Activated CD4-positive, alpha-beta T cell treated with anti-CD3 and anti-CD28 coated beads, Interleukin-2, amount 50 U/mL, for 1 hour (primary cell): Measurements from ENCODE around the gene CHMP4A.
A peak's percentile ranks its signal among the peaks of the same experiment; 100 is the strongest.
"Not testable (repeated sequence)": the region's sequence is repeated elsewhere in the genome, so short reads cannot be mapped to it uniquely, and the experiment has no call there.

Experiments
- DNase-seq: peaks from one replicate; pipeline ENCODE4 v3.0.0-alpha.2; 2020

The CHMP4A gene

DNA sequence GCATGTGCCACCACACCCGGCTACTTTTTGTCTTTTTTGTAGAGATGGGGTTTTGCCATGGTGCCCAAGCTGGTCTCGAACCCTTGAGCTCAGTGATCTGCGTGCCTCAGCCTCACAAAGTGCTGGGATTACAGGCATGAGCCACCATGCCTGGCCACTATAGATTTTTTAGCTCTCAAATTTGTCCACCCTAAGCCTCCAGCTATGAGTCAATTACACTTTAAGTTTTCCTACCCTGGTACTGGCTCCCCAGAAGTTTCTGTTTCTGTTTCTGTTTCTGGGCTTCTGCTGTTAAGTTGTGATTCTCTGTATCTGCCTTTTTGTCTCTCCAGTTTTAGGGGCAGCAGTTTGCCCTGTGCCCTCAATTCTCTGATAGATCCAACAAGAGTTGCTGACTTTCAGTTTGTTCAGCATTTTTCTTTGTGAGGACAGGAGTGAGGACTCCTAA, 33.5 kb upstream of the CHMP4A start:
- DNase-seq = peak; percentile 6

DNA sequence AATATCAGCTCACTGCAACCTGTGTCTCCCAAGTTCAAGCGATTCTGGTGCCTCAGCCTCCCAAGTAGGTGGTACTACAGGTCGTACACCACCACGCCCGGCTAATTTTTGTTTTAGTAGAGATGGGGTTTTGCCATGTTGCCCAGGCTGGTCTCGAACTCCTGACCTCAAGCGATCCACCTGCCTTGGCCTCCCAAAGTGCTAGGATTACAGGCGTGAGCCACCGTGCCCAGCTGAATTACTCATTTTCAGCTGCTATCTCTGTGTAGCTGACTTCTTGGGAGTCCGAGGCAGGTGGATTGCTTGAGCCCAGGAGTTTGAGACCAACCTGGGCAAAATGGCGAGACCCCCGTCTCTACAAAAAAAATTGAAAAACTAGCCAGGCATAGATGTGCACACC, 32.1 kb upstream of the CHMP4A start:
- not testable (repeated sequence) for DNase-seq

DNA sequence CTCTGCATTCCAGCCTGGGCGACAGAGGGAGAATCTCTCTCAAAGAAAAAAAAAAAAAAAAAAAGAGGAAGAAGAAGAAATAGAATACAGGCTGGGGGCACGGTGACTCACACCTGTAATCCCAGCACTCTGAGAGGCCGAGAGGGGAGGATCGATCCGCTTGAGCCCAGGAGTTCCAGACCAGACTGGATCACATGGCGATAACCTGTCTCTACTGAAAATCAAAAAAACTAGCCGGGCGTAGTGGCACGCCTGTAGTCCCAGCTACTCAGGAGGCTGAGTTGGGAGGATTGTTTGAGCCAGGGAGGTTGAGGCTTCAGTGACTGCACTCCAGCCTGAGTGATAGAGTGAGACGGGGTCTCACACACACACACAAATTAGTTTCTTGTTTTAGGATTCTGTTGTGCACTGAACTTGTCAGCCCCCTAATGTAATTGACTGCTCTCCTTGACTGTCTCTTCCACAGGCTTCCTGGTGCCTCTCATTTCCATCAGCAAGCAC, 30.1 kb upstream of the CHMP4A start:
- no peak for DNase-seq

DNA sequence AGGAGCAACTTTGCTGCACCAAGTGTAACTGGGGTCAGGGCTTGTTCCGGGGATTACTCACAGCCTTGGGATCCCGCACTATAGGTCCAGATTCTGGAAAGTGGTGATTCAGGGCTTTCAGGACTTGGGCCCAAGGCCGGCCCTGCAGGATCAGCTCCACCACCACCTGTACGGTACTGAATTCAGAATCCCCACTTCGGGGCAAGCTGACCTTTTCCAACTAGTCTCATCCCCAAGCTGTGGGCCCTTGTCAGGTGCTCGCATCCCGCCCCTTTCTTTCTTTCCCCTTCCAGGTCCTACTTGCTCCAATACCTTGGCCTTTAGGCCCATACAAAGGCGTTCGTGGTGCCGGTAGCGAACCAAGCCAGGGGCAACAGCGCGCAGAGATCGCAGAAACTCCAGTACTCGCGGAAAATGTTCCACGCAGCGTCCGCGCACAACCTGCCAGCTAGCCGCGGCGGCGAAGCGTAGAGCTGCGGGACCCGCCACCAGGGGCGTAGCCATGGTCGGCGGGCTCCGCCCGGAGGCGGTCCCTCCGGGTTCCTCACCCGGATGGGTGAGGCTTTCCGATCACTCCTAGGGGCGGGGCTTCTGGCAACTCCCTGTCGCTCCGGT, 28.6 kb upstream of the CHMP4A start:
- peak; percentile 94 for DNase-seq

DNA sequence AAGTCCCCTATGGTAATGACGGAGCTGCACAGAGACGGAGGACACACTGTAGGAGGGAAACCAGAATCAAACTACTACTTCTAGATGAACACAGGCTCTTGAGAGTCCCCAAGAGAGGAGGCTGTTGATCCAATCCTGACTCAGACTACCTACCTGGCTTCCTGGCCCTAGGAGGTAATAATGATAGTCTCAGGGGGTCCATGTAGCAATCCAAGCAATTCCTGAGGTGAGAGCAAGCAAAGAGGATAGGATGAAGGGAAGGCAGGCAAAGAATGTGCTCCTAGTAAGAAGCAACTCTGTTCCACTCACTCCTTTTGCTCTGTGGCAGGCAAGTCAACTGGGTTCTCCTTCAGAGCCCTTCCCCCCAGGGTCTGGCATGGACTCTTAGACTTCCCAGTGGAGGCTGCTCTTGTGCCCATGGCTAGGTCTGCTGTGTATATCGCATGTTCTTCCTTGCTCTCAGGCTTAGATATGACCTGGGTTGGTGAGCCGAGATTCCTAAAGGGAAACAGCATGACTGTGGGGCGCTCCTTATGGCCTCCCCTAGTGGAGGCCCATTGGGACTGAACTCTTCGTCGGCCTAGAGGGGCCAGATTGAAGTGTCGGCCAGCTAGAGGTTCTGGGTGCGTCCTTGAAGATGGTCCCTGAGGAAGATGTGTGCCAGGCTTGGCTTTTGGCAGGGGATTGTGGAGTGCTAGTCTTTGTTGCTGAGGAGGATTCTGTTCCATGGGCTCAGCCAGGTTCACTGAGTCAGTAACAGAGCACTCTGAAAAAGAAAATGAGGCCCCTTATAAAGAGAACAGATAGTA, 27.0 kb upstream of the CHMP4A start:
- DNase-seq = no peak

DNA sequence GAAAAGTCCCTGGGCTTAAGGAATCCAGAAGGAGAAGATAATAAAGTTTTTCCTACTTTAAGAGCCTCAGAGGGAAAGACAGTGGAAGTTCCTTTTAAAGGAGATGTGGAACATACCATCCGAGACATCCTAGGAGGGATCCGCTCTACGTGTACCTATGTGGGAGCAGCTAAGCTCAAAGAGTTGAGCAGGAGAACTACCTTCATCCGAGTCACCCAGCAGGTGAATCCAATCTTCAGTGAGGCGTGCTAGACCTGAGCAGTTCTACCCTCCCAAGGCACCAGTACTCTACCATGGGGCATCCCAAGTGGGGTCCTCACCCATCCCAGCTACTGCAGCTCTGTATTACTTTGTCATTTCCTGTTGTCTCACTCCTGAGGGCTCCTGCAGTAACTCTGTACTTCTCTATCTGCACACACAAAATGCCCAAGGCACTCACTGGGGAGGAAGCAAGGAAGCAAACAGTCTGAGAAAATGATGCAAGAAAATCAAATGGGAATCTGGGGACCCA, 25.3 kb upstream of the CHMP4A start:
- no peak for DNase-seq

DNA sequence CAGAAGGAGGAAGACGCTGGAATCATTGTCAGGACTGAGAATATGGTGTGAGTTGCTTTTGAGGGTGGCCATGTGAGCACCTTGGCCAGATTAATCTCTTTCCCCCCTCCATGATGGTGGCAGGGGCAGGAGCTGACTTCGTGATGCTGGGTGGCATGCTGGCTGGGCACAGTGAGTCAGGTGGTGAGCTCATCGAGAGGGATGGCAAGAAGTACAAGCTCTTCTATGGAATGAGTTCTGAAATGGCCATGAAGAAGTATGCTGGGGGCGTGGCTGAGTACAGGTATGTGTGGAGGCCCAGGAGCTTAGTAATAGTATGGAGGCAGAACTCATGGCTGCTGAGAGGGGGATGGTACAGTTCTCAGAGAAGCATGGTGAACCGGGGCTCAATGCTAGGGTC, 24.8 kb upstream of the CHMP4A start:
- no peak for DNase-seq

DNA sequence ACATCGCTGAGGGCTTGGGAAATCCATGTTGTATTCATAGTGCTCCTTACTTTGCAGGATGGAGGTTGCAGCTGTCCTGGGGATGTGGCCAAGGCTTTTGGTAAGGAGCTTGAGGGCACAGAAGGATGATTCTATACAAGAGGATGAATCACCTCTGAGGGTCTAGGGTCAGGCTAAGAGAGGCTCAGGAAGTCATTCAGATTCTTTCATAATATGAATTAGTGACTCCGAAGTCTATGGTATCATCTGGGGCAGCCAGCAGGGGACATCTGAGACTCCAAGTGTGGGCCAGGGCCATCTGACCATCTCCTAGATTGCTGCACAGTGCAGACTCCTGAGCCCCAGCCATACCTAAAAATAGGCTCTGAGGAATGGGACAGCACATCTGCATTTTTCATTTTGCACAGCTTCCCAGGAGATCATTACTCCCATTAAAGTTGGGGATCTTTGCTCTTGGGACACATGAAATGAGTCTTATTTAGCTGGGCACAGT, 24.2 kb upstream of the CHMP4A start:
- no peak for DNase-seq

DNA sequence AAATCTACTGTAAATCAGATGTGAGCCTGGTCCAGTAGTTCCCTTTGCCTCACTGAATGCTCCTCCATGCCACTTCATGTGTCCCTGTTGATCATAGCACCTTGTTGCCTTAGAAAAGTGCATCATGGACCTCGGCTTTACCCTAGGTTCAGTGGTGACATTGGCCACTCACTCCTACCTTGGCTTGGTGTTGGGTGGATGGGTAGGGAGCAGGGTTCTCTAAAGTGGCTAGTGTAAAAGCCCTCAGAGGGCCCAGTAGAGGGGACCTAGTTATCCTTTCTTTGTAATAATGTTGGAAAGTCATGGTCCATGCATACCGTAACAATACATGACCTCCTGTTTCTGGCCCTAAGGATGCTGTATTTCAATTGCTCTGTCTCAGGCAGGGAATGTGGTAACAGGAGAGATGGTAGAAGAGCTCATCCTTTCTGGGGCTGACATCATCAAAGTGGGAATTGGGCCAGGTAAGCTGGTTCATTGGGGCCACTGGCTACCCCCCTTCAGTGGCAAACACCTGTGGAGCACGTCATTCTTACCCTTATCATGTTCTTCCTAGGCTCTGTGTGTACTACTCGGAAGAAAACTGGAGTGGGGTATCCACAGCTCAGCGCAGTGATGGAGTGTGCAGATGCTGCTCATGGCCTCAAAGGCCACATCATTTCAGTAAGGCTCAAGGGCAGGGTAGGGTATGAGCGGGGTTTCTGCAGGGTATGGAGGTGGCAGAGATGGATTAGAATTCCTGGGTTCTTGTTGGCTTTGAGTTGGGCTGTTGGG, 23.6 kb upstream of the CHMP4A start:
- DNase-seq = no peak

DNA sequence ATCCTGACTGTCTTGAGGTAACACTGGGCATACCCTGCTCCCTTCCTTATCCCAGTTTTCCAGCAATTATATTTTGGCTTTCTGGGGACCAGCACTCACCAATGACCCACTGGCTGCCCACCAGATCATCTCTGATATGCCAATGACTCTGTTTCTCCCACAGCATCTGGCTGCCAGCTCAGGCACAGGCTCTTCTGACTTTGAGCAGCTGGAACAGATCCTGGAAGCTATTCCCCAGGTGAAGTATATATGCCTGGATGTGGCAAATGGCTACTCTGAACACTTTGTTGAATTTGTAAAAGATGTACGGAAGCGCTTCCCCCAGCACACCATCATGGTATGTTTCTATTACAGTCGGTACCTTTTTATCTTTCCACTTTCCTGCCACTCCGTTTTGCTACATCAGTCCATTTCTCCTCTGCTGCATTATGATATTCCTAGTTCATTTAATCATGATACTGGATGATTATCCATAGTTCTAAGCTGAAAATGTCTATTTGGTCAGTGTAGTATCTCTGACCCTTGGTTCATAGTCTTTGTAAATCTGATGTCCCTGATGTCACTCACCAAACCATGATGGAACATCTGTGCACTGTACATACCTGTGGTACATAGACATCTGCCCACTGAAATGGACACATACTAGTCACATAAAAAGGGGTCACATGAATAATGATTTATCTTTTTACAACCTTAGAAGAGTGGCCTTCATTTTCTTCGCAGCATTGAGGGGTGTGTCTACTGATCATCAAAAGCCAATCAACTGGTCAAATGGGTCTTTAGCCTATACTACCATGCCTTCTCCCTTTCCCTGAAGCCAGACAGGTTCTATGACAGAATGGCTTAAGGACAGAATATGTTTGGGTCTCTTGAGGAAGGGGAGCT, 22.8 kb upstream of the CHMP4A start:
- no peak for DNase-seq

DNA sequence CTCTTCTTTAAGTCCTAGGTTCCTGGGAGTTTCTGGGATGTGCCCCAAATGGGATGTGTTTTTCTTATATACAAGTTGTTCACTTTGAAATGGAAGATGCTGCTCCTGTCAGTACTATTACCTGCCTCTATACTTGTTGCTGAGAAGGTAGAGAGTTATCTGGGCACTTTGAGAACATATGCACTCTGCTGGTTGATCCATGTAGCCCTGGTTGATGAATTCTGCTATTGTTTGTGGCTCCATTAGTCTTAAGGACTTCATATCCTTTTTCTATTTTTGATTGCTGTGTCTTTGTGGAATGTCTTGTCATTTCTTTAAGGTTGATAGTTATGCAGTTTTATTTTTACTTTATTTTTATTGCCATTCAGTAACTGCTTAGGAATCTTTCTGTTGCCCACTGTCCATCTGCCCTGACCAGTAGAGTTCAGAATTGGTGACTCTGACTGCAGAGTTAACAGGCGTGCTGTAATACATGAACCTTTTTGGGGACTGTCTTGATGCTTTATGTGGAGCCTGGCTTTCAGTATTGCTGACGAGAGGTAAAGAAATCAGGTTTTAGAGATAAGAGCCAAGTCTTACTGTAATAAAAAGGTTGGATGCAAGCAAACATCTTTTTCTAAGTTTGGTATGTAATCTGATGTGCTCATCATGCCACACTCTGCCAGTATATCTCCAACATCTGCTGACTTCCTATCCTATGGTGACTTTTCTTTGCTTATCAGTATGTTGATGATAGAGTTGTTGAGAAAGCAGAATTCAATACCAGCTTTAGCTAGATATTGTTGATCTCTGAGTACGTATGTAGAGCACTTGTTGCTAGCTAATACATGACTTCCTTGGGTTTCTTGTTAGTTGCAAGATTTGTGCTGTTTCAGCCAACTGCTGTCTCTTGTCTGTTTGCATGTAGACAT, 21.1 kb upstream of the CHMP4A start:
- DNase-seq = no peak

DNA sequence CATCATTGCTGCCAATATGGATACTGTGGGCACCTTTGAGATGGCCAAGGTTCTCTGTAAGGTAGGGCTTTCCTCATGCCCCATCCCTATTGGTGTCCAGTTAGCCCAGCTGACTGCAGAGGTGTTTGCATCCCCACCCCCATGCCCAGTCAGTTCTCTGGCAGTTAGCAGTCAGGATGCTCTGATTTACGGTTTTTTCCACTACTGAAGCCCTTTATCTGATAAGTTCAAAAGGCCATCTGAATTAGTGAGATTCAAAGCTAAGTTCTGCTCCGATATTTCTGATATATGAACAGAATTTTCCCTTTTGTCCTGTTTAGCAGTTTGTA, 20.2 kb upstream of the CHMP4A start:
- DNase-seq = no peak

DNA sequence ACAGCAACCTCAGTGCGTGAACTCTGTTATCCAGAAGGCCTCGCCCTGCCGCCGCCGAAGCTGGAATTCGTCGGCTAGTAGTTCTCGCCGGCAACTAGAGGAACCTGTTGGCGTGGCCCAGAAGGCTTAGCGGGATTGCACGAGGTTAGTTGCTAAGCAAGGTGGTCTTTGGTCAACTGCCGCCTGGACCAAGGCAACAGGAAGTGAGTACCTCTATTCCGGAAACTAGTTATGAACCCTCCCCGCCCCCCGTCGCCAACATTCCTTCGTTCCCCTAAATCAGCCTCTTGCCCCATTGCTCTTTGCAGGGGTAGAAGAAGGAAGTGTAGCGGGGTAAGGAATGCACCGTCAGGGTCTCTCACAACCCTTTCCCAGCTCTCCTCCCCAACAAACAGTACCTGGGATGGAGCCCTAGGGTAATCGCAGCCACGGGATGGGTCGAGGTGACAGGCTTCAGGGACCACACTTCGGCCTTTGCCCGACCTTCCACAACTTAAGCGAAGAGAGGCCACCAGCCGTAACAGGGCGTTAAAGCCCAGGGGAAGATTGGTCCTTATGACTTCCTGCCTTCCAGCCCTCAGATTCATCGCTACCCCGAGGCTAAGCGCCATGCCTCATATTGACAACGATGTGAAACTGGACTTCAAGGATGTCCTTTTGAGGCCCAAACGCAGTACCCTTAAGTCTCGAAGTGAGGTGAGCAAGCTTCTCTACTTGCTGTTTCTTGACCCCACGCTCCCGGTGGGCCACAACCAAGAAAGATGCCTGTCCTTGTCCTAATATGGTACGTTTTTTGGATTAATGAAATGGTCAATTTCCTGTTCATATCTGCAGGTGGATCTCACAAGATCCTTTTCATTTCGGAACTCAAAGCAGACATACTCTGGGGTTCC, 19.6 kb upstream of the CHMP4A start, which contains the start of gene GMPR2:
Gene GMPR2 (plus strand): TSS at position 285 of the 893 bp plus-strand sequence. CDS start 325 bp downstream, at position 610.
- DNase-seq = no peak

DNA sequence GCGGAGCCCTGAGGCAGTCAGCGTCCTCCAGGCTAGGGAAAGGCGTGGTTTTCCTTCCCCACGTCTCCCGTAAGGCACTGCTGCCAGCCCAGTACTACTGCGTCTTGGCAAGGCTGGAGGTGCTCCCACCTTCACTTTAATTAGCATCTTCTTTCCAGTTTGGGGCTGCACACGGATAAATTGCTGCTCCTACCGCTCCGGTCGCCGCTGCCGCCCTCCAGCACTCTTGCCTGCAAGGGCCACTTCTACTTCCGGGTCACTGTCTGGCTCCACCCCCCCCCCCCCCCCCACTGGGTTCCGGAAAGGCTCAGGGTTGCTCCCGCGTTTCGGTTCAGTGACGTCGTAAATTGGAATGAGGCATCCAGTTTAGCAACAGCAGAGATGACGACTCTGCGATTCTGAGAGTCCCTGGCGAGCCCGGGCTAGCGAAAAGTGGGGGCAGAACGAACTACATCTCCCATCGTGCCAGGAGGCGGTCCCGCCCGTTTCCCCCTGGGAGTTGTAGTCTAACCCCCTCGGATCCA, 18.9 kb upstream of the CHMP4A start, which contains the start of gene NEDD8:
Gene NEDD8 (minus strand): TSS at position 247 of the 524 bp plus-strand sequence. CDS start 100 bp downstream, at position 147.
- DNase-seq = peak; percentile 84

DNA sequence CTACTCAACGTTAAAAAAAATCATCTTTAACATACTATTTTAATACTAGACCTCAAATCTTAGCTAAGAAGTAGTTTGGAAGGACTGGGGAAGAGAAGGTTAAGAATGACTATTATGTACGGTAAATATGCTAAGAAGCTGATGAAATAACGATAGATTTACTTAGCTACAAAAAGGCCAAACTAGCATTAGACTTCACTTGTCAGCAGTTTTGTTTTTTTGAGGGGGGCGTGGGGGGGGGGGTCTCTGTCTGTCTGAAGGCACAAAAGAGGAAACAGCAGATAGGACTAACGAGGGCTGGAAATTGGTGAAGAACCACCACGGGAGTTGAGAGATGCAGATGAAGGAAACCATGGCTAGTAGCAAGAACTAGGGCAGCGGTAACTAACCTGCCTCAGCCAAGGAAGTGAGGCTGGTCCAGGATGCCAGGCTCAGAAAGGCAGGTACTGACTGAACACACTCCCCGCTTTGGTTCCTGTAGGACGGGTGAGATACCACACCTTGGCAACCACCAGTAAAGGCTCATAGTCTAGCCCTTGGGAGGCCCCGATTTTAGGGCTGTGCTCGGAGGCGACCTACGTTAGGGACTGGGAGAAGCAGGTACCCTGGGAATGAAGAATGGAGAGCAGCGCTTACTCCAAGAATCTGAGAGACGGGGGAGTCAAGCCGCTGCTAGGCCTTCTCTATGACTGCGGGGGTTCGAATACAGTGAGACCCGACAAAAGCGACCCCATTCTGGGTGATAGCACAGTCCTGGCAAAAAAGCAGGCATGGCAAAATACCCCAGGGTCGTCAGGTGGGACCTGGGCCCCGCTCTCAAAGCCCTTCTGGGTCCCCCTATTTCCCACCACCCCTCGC, 18.2 kb upstream of the CHMP4A start:
- no peak for DNase-seq

DNA sequence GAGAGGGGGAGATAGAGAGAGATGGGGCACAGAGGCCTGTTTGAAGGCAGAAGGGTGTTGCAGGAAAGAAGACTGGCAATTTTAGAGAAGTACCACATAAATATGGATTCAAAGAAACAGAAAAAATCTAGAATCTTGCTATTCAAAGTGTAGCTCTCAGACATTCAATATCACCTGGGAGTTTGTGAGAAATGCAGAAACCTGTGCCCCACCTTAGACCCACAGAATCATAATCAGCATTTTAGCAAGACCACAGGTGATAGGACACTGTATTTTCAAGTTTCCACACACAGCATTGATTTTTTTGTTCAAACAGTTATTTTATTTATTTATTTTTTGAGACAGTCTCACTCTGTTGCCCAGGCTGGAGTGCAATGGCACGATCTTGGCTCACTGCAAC, 15.6 kb upstream of the CHMP4A start:
- DNase-seq = no peak

DNA sequence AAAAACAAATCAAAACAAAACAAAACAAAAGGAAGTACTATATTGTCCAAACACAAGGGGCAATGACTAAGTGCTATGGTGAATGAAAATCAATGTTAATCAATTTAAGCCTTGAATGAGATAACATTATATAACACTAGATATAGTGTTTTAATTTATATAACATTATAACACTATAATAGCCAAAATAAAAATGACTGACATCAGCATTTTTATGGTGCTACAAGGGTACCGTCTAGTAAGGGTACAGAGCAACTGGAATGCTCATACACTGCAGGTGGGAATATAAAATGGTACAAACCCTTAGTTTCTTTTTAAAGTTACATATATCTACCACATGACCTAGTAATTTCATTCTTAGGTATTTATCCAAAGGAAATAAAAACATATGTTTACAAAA, 13.2 kb upstream of the CHMP4A start:
- DNase-seq = no peak

DNA sequence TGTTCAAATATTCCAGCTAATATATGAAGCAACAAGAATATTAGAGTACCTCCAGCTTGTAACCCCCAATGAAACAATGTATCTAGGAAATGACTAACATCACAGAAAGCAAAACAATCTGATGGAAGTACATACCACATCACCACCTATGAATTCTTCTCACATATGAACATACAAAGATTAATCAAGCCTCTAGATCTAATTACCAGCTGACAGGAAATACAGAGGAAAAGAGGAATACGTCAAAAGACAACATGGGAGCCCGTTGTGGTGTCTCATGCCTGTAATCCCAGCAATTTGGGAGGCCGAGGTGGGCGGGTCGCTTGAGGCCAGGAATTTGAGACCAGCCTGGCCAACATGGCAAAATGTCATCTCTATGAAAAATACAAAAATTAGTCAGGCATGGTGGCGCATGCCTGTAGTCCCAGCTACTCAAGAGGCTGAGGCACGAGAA, 11.4 kb upstream of the CHMP4A start:
- DNase-seq = no peak
